ENCODE measurements around the gene ANO3. TPM values are rescaled to one million over a fixed set of nuclear protein-coding genes. Genes with fewer than 3 reads are reported as not detected.

The ANO3 gene
- total and polyA plus RNA-seq, 4 donors = under 0.01 to 2.0 (median 0.40) TPM

GRCh38 chr11:26522912-26523610 lies 191.1 kb downstream of the ANO3 start:
- no peaks in the 10 kb centered on the region for H3K36me3 ChIP-seq (ENCODE audit: control insufficient read depth in 4 of 4, insufficient read depth in 3 of 4, low read depth in 1 of 4, low read length in 3 of 4)
- TF ChIP-seq ZBTB33 (IDR thresholded peaks at IDR 0.05) (no peak), RAD21 (IDR thresholded peaks at IDR 0.05) (no peak), FOXA1 (IDR thresholded peaks at IDR 0.05) (no peak), EGR1 (IDR thresholded peaks at IDR 0.05; ENCODE audit: low read depth in 2 of 2) (no peak), REST (IDR thresholded peaks at IDR 0.05) (no peak), HNF4A (conservative IDR thresholded peaks at IDR 0.05) (no peak)
- WGBS = 55% methylated on average over 12 of the region's 12 CpGs
- H3K27ac ChIP-seq (ENCODE audit: low read depth in 1 of 2, low read length in 2 of 2) = no peak overlapping the region
- H3K4me1 ChIP-seq (ENCODE audit: control insufficient read depth in 4 of 4, insufficient read depth in 4 of 4, low read length in 3 of 4) = no peaks in the 10 kb centered on the region
- no peak for DNase-seq (ENCODE audit: low spot score)
- H3K9me3 ChIP-seq (ENCODE audit: control insufficient read depth in 4 of 4, low read length in 3 of 4) = no peaks in the 10 kb centered on the region
- H3K4me3 ChIP-seq (ENCODE audit: low read depth in 1 of 3, low read length in 3 of 3) = no peak overlapping the region
- H3K9ac ChIP-seq (ENCODE audit: low read depth in 1 of 2, low read length in 2 of 2) = no peak overlapping the region
- no peaks in the 10 kb centered on the region for H3K27me3 ChIP-seq (ENCODE audit: control insufficient read depth in 4 of 4, insufficient read depth in 4 of 4, low read length in 3 of 4)

GRCh38 chr11:26527685-26528084 lies 195.8 kb downstream of the ANO3 start:
- H3K27me3 ChIP-seq (ENCODE audit: control insufficient read depth in 4 of 4, insufficient read depth in 4 of 4, low read length in 3 of 4) = no peaks in the 10 kb centered on the region
- no peak overlapping the region for H3K27ac ChIP-seq (ENCODE audit: low read depth in 1 of 2, low read length in 2 of 2)
- no peak overlapping the region for H3K9ac ChIP-seq (ENCODE audit: low read depth in 1 of 2, low read length in 2 of 2)
- TF ChIP-seq NR2F2 (IDR thresholded peaks at IDR 0.05) = no peak
- TF ChIP-seq FOXA1 (IDR thresholded peaks at IDR 0.05) = no peak
- no peak for TF ChIP-seq ATF3 (IDR thresholded peaks at IDR 0.05)
- no peak for TF ChIP-seq EGR1 (IDR thresholded peaks at IDR 0.05; ENCODE audit: low read depth in 2 of 2)
- no peaks in the 10 kb centered on the region for H3K4me1 ChIP-seq (ENCODE audit: control insufficient read depth in 4 of 4, insufficient read depth in 4 of 4, low read length in 3 of 4)
- H3K9me3 ChIP-seq (ENCODE audit: control insufficient read depth in 4 of 4, low read length in 3 of 4) = no peaks in the 10 kb centered on the region
- DNase-seq (ENCODE audit: low spot score) = no peak
- no peak overlapping the region for H3K4me3 ChIP-seq (ENCODE audit: low read depth in 1 of 3, low read length in 3 of 3)
- 39% methylated on average over 1 of the region's 1 CpG for WGBS
- no peaks in the 10 kb centered on the region for H3K36me3 ChIP-seq (ENCODE audit: control insufficient read depth in 4 of 4, insufficient read depth in 3 of 4, low read depth in 1 of 4, low read length in 3 of 4)

GRCh38 chr11:26537341-26537740 lies 205.4 kb downstream of the ANO3 start:
- 88% methylated on average over 4 of the region's 4 CpGs for WGBS
- H3K9me3 ChIP-seq (ENCODE audit: control insufficient read depth in 4 of 4, low read length in 3 of 4) = no peaks in the 10 kb centered on the region
- TF ChIP-seq HNF4A (conservative IDR thresholded peaks at IDR 0.05) (no peak), TAF1 (conservative IDR thresholded peaks at IDR 0.05) (no peak), FOXA2 (IDR thresholded peaks at IDR 0.05) (no peak), YY1 (IDR thresholded peaks at IDR 0.05) (no peak), FOXA1 (IDR thresholded peaks at IDR 0.05) (no peak), EGR1 (IDR thresholded peaks at IDR 0.05; ENCODE audit: low read depth in 2 of 2) (no peak), REST (IDR thresholded peaks at IDR 0.05) (no peak), ATF3 (IDR thresholded peaks at IDR 0.05) (no peak)
- H3K27me3 ChIP-seq (ENCODE audit: control insufficient read depth in 4 of 4, insufficient read depth in 4 of 4, low read length in 3 of 4) = no peaks in the 10 kb centered on the region
- DNase-seq (ENCODE audit: low spot score) = no peak
- H3K36me3 ChIP-seq (ENCODE audit: control insufficient read depth in 4 of 4, insufficient read depth in 3 of 4, low read depth in 1 of 4, low read length in 3 of 4) = no peaks in the 10 kb centered on the region
- H3K4me1 ChIP-seq (ENCODE audit: control insufficient read depth in 4 of 4, insufficient read depth in 4 of 4, low read length in 3 of 4) = no peaks in the 10 kb centered on the region
- no peak overlapping the region for H3K27ac ChIP-seq (ENCODE audit: low read depth in 1 of 2, low read length in 2 of 2)
- no peak overlapping the region for H3K4me3 ChIP-seq (ENCODE audit: low read depth in 1 of 3, low read length in 3 of 3)
- no peak overlapping the region for H3K9ac ChIP-seq (ENCODE audit: low read depth in 1 of 2, low read length in 2 of 2)
